Measurements from ENCODE around the gene GOLIM4. TPM values are rescaled to one million over a fixed set of nuclear protein-coding genes. Genes with fewer than 3 reads are reported as not detected.

GOLIM4 gene
- total RNA-seq, 1 donor from 2014 or later, result 74.8 TPM

DNA sequence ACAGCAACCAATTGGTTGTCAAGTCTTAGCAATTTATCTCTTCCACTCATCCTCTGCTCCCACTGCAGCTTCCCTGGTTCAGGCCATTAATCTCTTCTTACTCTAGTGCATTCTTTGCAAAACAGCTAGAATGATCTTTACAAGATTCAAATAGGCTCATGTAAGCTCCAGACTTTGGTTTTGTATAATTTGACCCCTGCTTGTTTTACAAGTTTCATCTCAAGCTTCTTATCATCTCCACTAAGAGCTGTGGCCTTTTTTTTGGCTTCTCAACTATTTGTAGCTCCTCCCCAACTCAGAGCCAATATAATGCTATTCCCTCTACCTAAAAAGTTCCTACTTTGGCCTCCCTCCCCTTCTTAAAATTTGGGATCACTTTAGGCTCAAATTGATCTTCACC lies 121.8 kb downstream of the GOLIM4 start:
- no peak overlapping the region for H3K4me3 ChIP-seq
- peaks cover 4% of the 10 kb centered on the region for H3K4me1 ChIP-seq
- H3K36me3 ChIP-seq, result no peaks in the 10 kb centered on the region
- TF ChIP-seq, protein P1, sequence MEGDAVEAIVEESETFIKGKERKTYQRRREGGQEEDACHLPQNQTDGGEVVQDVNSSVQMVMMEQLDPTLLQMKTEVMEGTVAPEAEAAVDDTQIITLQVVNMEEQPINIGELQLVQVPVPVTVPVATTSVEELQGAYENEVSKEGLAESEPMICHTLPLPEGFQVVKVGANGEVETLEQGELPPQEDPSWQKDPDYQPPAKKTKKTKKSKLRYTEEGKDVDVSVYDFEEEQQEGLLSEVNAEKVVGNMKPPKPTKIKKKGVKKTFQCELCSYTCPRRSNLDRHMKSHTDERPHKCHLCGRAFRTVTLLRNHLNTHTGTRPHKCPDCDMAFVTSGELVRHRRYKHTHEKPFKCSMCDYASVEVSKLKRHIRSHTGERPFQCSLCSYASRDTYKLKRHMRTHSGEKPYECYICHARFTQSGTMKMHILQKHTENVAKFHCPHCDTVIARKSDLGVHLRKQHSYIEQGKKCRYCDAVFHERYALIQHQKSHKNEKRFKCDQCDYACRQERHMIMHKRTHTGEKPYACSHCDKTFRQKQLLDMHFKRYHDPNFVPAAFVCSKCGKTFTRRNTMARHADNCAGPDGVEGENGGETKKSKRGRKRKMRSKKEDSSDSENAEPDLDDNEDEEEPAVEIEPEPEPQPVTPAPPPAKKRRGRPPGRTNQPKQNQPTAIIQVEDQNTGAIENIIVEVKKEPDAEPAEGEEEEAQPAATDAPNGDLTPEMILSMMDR (IDR thresholded peaks at IDR 0.05; ENCODE audit: borderline replicate concordance), result no peak
- no peak for DNase-seq
- no peaks in the 10 kb centered on the region for H3K9me3 ChIP-seq (replicated peaks)
- no peak overlapping the region for H3K27ac ChIP-seq (replicated peaks)
- intact Hi-C loops (cut with micrococcal nuclease), result no loop called here
- H3K27me3 ChIP-seq (ENCODE audit: low read depth), result no peaks in the 10 kb centered on the region

DNA sequence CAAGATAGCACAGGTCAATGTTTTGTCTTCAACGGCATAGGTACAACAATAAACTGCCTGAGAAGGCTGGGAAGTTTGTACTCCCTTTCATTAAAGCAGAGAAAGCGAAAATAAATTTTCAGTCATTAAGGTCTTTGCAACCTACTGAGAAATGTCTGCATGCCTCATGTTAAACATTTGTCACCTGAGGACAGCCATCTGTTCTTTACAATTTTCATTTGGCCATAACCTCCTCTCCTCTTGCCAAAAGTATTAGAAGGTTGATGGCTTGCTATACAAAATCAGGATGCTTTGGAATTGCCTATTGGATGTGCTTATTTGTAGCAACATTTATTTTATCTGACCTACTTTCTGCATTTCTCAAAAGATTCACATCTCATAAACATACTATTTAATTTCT lies 122.7 kb downstream of the GOLIM4 start:
- no peaks in the 10 kb centered on the region for H3K36me3 ChIP-seq
- peaks cover 4% of the 10 kb centered on the region for H3K4me1 ChIP-seq
- no peak overlapping the region for H3K4me3 ChIP-seq
- TF ChIP-seq, protein P1 (IDR thresholded peaks at IDR 0.05; ENCODE audit: borderline replicate concordance), result no peak
- no peak overlapping the region for H3K27ac ChIP-seq (replicated peaks)
- intact Hi-C loops (cut with micrococcal nuclease), result no loop called here
- H3K27me3 ChIP-seq (ENCODE audit: low read depth), result no peaks in the 10 kb centered on the region
- DNase-seq, result no peak
- no peaks in the 10 kb centered on the region for H3K9me3 ChIP-seq (replicated peaks)

DNA sequence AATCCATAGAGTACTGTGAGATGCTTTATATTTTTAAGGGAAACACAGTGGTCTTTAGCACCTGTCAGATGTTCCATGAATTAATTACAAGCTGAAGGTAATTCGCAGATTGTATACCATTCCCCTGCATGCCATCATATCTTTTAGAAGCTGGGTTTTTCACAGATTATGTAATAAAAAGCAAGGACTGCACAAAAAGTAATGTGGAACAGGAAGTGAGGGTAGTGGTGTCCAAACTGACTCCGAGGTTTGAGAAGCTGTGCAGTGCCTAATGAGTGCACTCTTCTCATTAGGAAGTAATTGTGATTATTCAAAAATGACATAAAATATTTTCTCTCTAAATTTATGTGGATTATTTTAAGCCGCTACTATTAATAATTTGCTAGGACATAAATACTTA lies 123.2 kb downstream of the GOLIM4 start:
- H3K4me1 ChIP-seq, result peaks cover 4% of the 10 kb centered on the region
- DNase-seq, result no peak
- no peaks in the 10 kb centered on the region for H3K9me3 ChIP-seq (replicated peaks)
- no peak overlapping the region for H3K27ac ChIP-seq (replicated peaks)
- H3K4me3 ChIP-seq, result no peak overlapping the region
- no peaks in the 10 kb centered on the region for H3K36me3 ChIP-seq
- TF ChIP-seq, protein P1 (IDR thresholded peaks at IDR 0.05; ENCODE audit: borderline replicate concordance), result no peak
- H3K27me3 ChIP-seq (ENCODE audit: low read depth), result no peaks in the 10 kb centered on the region
- intact Hi-C loops (cut with micrococcal nuclease), result no loop called here

DNA sequence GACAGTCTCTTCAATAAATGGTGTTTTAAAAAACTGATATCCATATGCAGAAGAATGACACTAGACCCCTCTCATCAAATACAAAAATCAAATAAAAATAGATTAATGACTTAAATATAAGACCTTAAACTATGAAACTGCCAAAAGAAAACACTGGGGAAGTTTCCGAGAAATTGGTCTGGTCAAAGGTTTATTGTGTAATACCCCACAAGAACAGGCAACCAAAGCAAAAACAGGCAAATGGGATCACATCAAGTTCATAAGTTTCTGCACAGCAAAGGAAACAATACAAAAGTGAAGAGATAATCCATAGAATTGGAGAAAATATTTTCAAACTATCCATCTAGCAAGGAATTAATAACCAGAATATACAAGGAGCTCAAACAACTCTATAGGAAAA lies 126.2 kb downstream of the GOLIM4 start:
- H3K4me3 ChIP-seq, result no peak overlapping the region
- DNase-seq, result no peak
- H3K4me1 ChIP-seq, result peaks cover 4% of the 10 kb centered on the region
- no peaks in the 10 kb centered on the region for H3K36me3 ChIP-seq
- TF ChIP-seq, protein P1 (IDR thresholded peaks at IDR 0.05; ENCODE audit: borderline replicate concordance), result no peak
- no peaks in the 10 kb centered on the region for H3K9me3 ChIP-seq (replicated peaks)
- H3K27me3 ChIP-seq (ENCODE audit: low read depth), result no peaks in the 10 kb centered on the region
- intact Hi-C loops (cut with micrococcal nuclease), result no loop called here
- no peak overlapping the region for H3K27ac ChIP-seq (replicated peaks)

DNA sequence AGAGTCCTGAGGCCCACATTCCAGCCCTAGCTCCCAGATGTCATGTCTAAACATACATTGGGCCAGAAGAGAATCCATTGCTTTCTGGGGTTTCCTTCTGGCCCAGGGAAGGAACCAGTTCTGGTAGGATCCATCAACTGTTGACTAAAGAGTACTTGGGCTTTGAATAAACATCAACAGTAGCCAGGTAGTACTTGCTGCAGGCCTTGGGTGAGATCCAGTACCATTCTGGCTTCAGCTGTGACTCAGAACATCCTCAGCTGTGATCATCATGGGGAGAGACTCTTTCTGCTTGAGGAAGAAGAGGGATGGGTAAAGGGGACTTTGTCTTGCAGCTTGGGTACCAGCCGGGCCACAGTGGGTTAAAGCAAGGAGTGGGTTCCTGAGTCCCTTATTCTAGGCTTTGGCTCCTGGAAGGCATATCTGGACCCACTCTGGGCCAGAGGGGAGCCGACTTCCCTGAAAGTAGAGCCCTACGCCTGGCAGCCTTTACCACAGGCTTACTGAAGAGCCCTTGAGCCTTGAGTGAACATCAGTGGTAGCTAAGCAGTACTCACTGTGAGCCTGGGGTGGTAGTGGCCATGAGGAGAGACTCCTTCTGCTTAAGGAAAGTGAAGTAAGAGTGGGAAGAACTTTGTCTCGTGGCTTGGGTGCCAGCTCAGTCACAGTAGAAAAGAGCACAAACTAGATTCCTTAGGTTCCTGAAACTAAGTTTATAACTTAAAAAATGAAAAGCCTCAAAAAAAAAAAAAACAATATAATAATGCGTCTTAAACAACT lies 128.3 kb downstream of the GOLIM4 start:
- no peak for DNase-seq
- Histone ChIP-seq H3K27ac (replicated peaks) (no peak overlapping the region), H3K36me3 (no peaks in the 10 kb centered on the region), H3K4me1 (peaks cover 4% of the 10 kb centered on the region), H3K27me3 (ENCODE audit: low read depth) (no peaks in the 10 kb centered on the region), H3K9me3 (replicated peaks) (no peaks in the 10 kb centered on the region), H3K4me3 (no peak overlapping the region)
- intact Hi-C loops (cut with micrococcal nuclease), result no loop called here
- TF ChIP-seq, protein P1 (IDR thresholded peaks at IDR 0.05; ENCODE audit: borderline replicate concordance), result no peak

All from left ventricle myocardium inferior (tissue), 1 donor.